Left ventricle myocardium inferior (tissue), 1 donor: ENCODE data around the gene SMAD7. TPM values are rescaled to one million over a fixed set of nuclear protein-coding genes. Genes with fewer than 3 reads are reported as not detected.

Source experiments
- DNase-seq: peaks from one replicate; pipeline ENCODE4 v3.0.0-alpha.2; 2020
- H3K27ac ChIP-seq: fragments of 200-600 bp; replicated peaks from 2 replicates; pipeline ENCODE4 v1.8.0; 2021
- H3K27me3 ChIP-seq: fragments of 200-600 bp; 2 replicates; pipeline ENCODE4 v1.8.0; 2021; ENCODE audit warnings: low read depth
- H3K36me3 ChIP-seq: fragments of 200-600 bp; 2 replicates; pipeline ENCODE4 v1.8.0; 2021
- H3K4me1 ChIP-seq: fragments of 200-600 bp; 2 replicates; pipeline ENCODE4 v1.8.0; 2021
- H3K4me3 ChIP-seq: fragments of 200-600 bp; 2 replicates; pipeline ENCODE4 v1.8.0; 2021; ENCODE audit warnings: mild to moderate bottlenecking, moderate library complexity
- H3K9me3 ChIP-seq: fragments of 200-600 bp; replicated peaks from 2 replicates; pipeline ENCODE4 v1.8.0; 2021
- CTCF ChIP-seq: fragments of 200-600 bp; IDR thresholded peaks from 2 replicates; pipeline ENCODE4 v1.8.0; 2021; ENCODE audit warnings: antibody characterized with exemption, mild to moderate bottlenecking, borderline replicate concordance
- intact Hi-C: fragments of 100-400 bp; cut with micrococcal nuclease; formaldehyde crosslinking; loops from one replicate; pipeline ENCODE4 v1.11.0; 2022
- total RNA-seq: library from RNA; stranded (reverse); fragmentation: NEBNext Ultra II Directional; extraction: Animal tissue kit (Norgen Biotek cat#: 25700); gene quantifications from one replicate; pipeline ENCODE4 v1.2.1, GENCODE V29; 2021
- donor health status: DM: no; HTN: yes; CAD: no; lungs with severe emphysema.

Gene SMAD7
- total RNA-seq, 1 donor from 2014 or later, result 19.3 TPM

GRCh38 chr18:48959921-48960920, 9.5 kb upstream of the SMAD7 start:
- TF ChIP-seq CTCF, result no peak
- H3K27ac ChIP-seq, result no peak overlapping the region
- no peaks in the 10 kb centered on the region for H3K9me3 ChIP-seq
- no peaks in the 10 kb centered on the region for H3K36me3 ChIP-seq
- DNase-seq, result no peak
- H3K4me3 ChIP-seq, result no peak overlapping the region
- intact Hi-C loops, result no loop called here
- H3K27me3 ChIP-seq, result no peaks in the 10 kb centered on the region
- peaks cover 29% of the 10 kb centered on the region for H3K4me1 ChIP-seq

GRCh38 chr18:48959551-48959920, 8.8 kb upstream of the SMAD7 start:
- H3K36me3 ChIP-seq, result no peaks in the 10 kb centered on the region
- H3K27me3 ChIP-seq, result no peaks in the 10 kb centered on the region
- no peak overlapping the region for H3K4me3 ChIP-seq
- H3K9me3 ChIP-seq, result no peaks in the 10 kb centered on the region
- H3K27ac ChIP-seq, result no peak overlapping the region
- no peak for DNase-seq
- intact Hi-C loops, result no loop called here
- peaks cover 35% of the 10 kb centered on the region for H3K4me1 ChIP-seq
- TF ChIP-seq CTCF, result no peak

GRCh38 chr18:48958951-48959350, 8.2 kb upstream of the SMAD7 start:
- no peaks in the 10 kb centered on the region for H3K36me3 ChIP-seq
- H3K27me3 ChIP-seq, result no peaks in the 10 kb centered on the region
- intact Hi-C loops, result no loop called here
- no peak overlapping the region for H3K27ac ChIP-seq
- H3K4me1 ChIP-seq, result peaks cover 37% of the 10 kb centered on the region
- TF ChIP-seq CTCF, result no peak
- no peak overlapping the region for H3K4me3 ChIP-seq
- DNase-seq, result no peak
- no peaks in the 10 kb centered on the region for H3K9me3 ChIP-seq

GRCh38 chr18:48957616-48958015, 6.9 kb upstream of the SMAD7 start:
- Histone ChIP-seq H3K4me3 (no peak overlapping the region), H3K27me3 (no peaks in the 10 kb centered on the region), H3K27ac (no peak overlapping the region), H3K9me3 (no peaks in the 10 kb centered on the region), H3K36me3 (no peaks in the 10 kb centered on the region), H3K4me1 (peaks cover 46% of the 10 kb centered on the region)
- intact Hi-C loops, result no loop called here
- no peak for DNase-seq
- TF ChIP-seq CTCF, result no peak

- H3K36me3 ChIP-seq, result no peaks in the 10 kb centered on the region
- peaks cover 50% of the 10 kb centered on the region for H3K4me1 ChIP-seq
- TF ChIP-seq CTCF, result no peak
- H3K9me3 ChIP-seq, result no peaks in the 10 kb centered on the region
- H3K27me3 ChIP-seq, result no peaks in the 10 kb centered on the region
- intact Hi-C loops, result no loop called here
- no peak for DNase-seq
- H3K27ac ChIP-seq, result peak overlapping the region; percentile 85
- H3K4me3 ChIP-seq, result no peak overlapping the region
Observed at GRCh38 chr18:48957136-48957535, 6.4 kb upstream of the SMAD7 start.
